ENCODE data around the gene WT1.

Gene WT1

DNA sequence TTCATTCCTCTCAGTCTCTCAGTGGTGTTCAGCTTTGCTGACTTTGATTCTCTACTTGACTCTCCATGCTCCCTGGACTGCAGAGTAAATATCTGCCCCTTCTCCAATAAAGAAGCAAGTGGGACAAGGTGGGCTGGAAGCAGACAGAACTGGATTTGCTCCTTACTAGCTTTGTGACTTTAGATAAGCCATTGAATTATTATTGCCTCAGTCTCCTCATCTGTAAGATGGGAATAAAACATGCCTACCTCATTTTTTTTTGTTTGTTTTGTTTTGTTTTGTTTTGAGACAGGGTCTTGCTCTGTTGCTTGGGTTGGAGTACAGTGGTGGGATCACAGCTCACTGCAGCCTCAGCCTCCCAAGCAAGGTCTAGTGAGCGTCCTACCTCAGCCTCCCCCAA, 44.6 kb downstream of the WT1 start:
- Histone ChIP-seq H3K4me2 (ENCODE audit: low read length) (no peak overlapping the region), H3K79me2 (ENCODE audit: low read length) (no peaks in the 10 kb centered on the region), H3K9ac (ENCODE audit: low read length) (no peak overlapping the region), H3K9me3 (ENCODE audit: insufficient read depth, low read length) (no peaks in the 10 kb centered on the region), H3K36me3 (replicated peaks; ENCODE audit: low read depth, low read length) (no peaks in the 10 kb centered on the region), H3K4me3 (ENCODE audit: low read length) (no peak overlapping the region), H3K4me1 (ENCODE audit: low read length) (no peaks in the 10 kb centered on the region), H3K27me3 (ENCODE audit: low read depth, low read length) (peaks cover 19% of the 10 kb centered on the region), H3K27ac (ENCODE audit: low read length) (no peak overlapping the region), H4K20me1 (ENCODE audit: insufficient read depth, low read length) (no peaks in the 10 kb centered on the region), H2AFZ (ENCODE audit: low read depth, low read length) (no peak overlapping the region)
- no peak for TF ChIP-seq EZH2phosphoT487 (IDR thresholded peaks at IDR 0.05; ENCODE audit: low read depth)
- TF ChIP-seq, protein P1, sequence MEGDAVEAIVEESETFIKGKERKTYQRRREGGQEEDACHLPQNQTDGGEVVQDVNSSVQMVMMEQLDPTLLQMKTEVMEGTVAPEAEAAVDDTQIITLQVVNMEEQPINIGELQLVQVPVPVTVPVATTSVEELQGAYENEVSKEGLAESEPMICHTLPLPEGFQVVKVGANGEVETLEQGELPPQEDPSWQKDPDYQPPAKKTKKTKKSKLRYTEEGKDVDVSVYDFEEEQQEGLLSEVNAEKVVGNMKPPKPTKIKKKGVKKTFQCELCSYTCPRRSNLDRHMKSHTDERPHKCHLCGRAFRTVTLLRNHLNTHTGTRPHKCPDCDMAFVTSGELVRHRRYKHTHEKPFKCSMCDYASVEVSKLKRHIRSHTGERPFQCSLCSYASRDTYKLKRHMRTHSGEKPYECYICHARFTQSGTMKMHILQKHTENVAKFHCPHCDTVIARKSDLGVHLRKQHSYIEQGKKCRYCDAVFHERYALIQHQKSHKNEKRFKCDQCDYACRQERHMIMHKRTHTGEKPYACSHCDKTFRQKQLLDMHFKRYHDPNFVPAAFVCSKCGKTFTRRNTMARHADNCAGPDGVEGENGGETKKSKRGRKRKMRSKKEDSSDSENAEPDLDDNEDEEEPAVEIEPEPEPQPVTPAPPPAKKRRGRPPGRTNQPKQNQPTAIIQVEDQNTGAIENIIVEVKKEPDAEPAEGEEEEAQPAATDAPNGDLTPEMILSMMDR (IDR thresholded peaks at IDR 0.05; ENCODE audit: low read depth, low read length) = no peak

DNA sequence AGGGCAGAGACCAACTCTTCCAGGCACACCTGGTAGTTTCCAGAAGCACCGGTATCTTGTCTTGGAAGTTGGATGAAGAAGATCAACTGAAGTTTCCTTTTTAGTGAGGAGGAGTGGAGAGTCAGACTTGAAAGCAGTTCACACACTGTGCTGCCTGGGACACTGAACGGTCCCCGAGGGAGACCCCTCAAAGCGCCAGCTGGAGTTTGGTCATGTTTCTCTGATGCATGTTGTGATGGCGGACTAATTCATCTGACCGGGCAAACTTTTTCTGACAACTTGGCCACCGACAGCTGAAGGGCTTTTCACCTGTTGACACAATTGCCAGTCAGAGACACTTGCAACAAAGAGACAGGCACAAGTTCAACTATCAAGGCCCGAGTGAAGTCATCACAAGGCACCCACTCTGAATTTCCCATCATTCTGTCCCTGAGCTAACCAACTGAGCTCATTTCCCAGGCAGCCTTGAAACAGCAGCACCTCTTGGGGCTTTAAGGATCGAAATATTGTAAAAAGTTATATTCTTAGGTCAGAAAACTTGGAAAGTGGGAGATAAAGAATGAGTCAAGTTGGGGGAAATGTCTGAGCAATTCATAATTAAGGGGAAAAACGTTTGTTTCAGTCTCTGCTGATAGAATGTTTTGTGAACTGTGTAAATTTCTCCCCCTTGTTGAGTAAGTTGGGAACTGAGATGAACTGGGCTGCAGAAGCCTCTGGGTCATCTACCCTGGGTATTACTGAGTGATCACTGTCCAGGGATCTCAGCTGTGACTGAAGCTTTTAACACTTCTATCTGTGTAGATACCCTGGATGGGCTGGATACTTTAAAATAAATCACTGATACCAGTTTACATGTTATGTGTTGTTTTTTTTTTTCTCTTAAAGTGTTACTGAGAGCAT, 46.2 kb downstream of the WT1 start:
- Histone ChIP-seq H3K9me3 (ENCODE audit: insufficient read depth, low read length) (no peaks in the 10 kb centered on the region), H2AFZ (ENCODE audit: low read depth, low read length) (no peak overlapping the region), H3K9ac (ENCODE audit: low read length) (no peak overlapping the region), H3K4me1 (ENCODE audit: low read length) (no peaks in the 10 kb centered on the region), H3K27ac (ENCODE audit: low read length) (no peak overlapping the region), H3K27me3 (ENCODE audit: low read depth, low read length) (peaks cover 20% of the 10 kb centered on the region), H3K79me2 (ENCODE audit: low read length) (no peaks in the 10 kb centered on the region), H4K20me1 (ENCODE audit: insufficient read depth, low read length) (no peaks in the 10 kb centered on the region), H3K4me3 (ENCODE audit: low read length) (no peak overlapping the region), H3K4me2 (ENCODE audit: low read length) (no peak overlapping the region), H3K36me3 (replicated peaks; ENCODE audit: low read depth, low read length) (no peaks in the 10 kb centered on the region)
- TF ChIP-seq EZH2phosphoT487 (IDR thresholded peaks at IDR 0.05; ENCODE audit: low read depth) = no peak
- TF ChIP-seq, protein P1 (IDR thresholded peaks at IDR 0.05; ENCODE audit: low read depth, low read length) = no peak

DNA sequence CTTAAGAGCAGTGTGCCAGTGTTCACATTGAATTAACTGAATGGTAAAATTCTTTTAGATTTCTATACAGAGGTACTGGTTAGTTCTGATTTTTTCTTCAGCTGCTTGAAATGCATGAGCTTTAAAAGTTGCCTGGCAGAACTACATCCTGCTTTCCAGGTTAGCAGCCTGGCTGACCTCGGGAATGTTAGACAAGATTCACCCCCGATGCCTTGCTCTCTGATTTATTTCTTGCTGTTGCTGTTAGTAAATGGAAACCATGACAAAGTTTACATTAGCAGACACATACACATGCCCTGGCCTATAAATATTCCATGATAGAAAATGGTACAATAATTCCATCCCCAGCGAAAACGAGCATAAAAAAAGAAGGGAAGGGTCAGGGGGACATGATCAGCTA, 47.0 kb downstream of the WT1 start:
- Histone ChIP-seq H3K4me2 (ENCODE audit: low read length) (no peak overlapping the region), H3K27ac (ENCODE audit: low read length) (no peak overlapping the region), H3K27me3 (ENCODE audit: low read depth, low read length) (peaks cover 23% of the 10 kb centered on the region), H4K20me1 (ENCODE audit: insufficient read depth, low read length) (no peaks in the 10 kb centered on the region), H3K4me3 (ENCODE audit: low read length) (no peak overlapping the region), H2AFZ (ENCODE audit: low read depth, low read length) (no peak overlapping the region), H3K36me3 (replicated peaks; ENCODE audit: low read depth, low read length) (no peaks in the 10 kb centered on the region), H3K4me1 (ENCODE audit: low read length) (no peaks in the 10 kb centered on the region), H3K9ac (ENCODE audit: low read length) (no peak overlapping the region), H3K9me3 (ENCODE audit: insufficient read depth, low read length) (no peaks in the 10 kb centered on the region), H3K79me2 (ENCODE audit: low read length) (no peaks in the 10 kb centered on the region)
- TF ChIP-seq, protein P1 (IDR thresholded peaks at IDR 0.05; ENCODE audit: low read depth, low read length) = no peak
- TF ChIP-seq EZH2phosphoT487 (IDR thresholded peaks at IDR 0.05; ENCODE audit: low read depth) = no peak

DNA sequence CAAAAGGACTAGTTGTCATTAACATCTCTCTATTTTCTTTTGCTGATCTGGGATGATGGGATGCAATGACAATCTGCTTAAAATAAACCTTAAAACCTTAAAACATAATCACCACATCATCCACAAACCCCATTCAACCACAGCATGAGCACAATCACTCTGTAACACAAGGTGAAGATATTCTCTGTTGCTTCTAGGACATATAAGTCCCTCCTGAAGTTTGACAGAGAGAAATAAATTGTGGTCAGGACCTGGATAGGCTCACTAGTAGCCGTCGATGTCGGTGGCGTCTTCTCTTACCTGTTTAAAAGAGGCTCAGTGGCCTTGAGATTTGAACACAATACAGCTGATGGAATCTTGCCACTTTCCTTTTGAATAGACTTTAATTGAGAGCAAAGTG, 47.9 kb downstream of the WT1 start:
- Histone ChIP-seq H3K36me3 (replicated peaks; ENCODE audit: low read depth, low read length) (no peaks in the 10 kb centered on the region), H3K4me3 (ENCODE audit: low read length) (no peak overlapping the region), H3K4me2 (ENCODE audit: low read length) (no peak overlapping the region), H3K27me3 (ENCODE audit: low read depth, low read length) (peaks cover 26% of the 10 kb centered on the region), H2AFZ (ENCODE audit: low read depth, low read length) (no peak overlapping the region), H3K9me3 (ENCODE audit: insufficient read depth, low read length) (no peaks in the 10 kb centered on the region), H3K4me1 (ENCODE audit: low read length) (no peaks in the 10 kb centered on the region), H3K9ac (ENCODE audit: low read length) (no peak overlapping the region), H3K27ac (ENCODE audit: low read length) (no peak overlapping the region), H4K20me1 (ENCODE audit: insufficient read depth, low read length) (no peaks in the 10 kb centered on the region), H3K79me2 (ENCODE audit: low read length) (no peaks in the 10 kb centered on the region)
- TF ChIP-seq EZH2phosphoT487 (IDR thresholded peaks at IDR 0.05; ENCODE audit: low read depth) = no peak
- TF ChIP-seq, protein P1 (IDR thresholded peaks at IDR 0.05; ENCODE audit: low read depth, low read length) = no peak

All from OCI-LY3 (cell line).